Measurements from ENCODE around the gene C1QBP.
"Not testable (repeated sequence)": the region's sequence is repeated elsewhere in the genome, so short reads cannot be mapped to it uniquely, and the experiment has no call there.

C1QBP gene

GRCh38 chr17:5438716-5439445 is at the start of gene C1QBP:
Gene C1QBP, minus strand, starts transcription at chr17:5439155. Its CDS starts 82 bp downstream, at chr17:5439073.
- DNase-seq, result peak; percentile 96

GRCh38 chr17:5488752-5489151 is 49.8 kb upstream of the C1QBP start:
- no peak for DNase-seq

- peak; percentile 97 for DNase-seq
Observed at GRCh38 chr17:5486206-5487124, 47.5 kb upstream of the C1QBP start, which contains the start of gene MIS12. Gene MIS12, plus strand, starts transcription at chr17:5486566. Its CDS starts 2,297 bp downstream, at chr17:5488863.

GRCh38 chr17:5485270-5486205 is 46.6 kb upstream of the C1QBP start, which contains the start of gene DERL2:
Gene DERL2, minus strand, starts transcription at chr17:5486178. Its CDS starts 17 bp downstream, at chr17:5486161.
- no peak for DNase-seq

- DNase-seq, result no peak
Observed at GRCh38 chr17:5481451-5481850, 42.5 kb upstream of the C1QBP start.

GRCh38 chr17:5480962-5481361 is 42.0 kb upstream of the C1QBP start:
- DNase-seq, result no peak

- no peak for DNase-seq
Observed at GRCh38 chr17:5478992-5479391, 40.0 kb upstream of the C1QBP start.

- no peak for DNase-seq
Observed at GRCh38 chr17:5473906-5474305, 35.0 kb upstream of the C1QBP start.

GRCh38 chr17:5472511-5472910 is 33.6 kb upstream of the C1QBP start:
- DNase-seq, result no peak

- DNase-seq, result peak; percentile 16
Observed at GRCh38 chr17:5468075-5468473, 29.1 kb upstream of the C1QBP start.

GRCh38 chr17:5467416-5467815 is 28.5 kb upstream of the C1QBP start:
- DNase-seq, result no peak

- no peak for DNase-seq
Observed at GRCh38 chr17:5466295-5466694, 27.3 kb upstream of the C1QBP start.

- DNase-seq, result no peak
Observed at GRCh38 chr17:5464717-5465507, 26.0 kb upstream of the C1QBP start.

- DNase-seq, result no peak
Observed at GRCh38 chr17:5446786-5447185, 7.8 kb upstream of the C1QBP start.

GRCh38 chr17:5444209-5444608 is 5.3 kb upstream of the C1QBP start:
- no peak for DNase-seq

- DNase-seq, result no peak
Observed at GRCh38 chr17:5443728-5444127, 4.8 kb upstream of the C1QBP start.

- no peak for DNase-seq
Observed at GRCh38 chr17:5439446-5439764, 450 bp upstream of the C1QBP start.

- no peak for DNase-seq
Observed at GRCh38 chr17:5437721-5438317, 1.1 kb downstream of the C1QBP start.

GRCh38 chr17:5435781-5436315 is 3.1 kb downstream of the C1QBP start:
- DNase-seq, result not testable (repeated sequence)

GRCh38 chr17:5434984-5435383 is 4.0 kb downstream of the C1QBP start:
- no peak for DNase-seq

GRCh38 chr17:5431949-5432556 is 6.9 kb downstream of the C1QBP start:
- DNase-seq, result no peak

Data from CD4-positive, alpha-beta T cell treated with Interleukin-17A for 4 hours (primary cell).